ENCODE data around the gene TBL3. TPM values are rescaled to one million over a fixed set of nuclear protein-coding genes. Genes with fewer than 3 reads are reported as not detected.

TBL3 gene
- total and polyA plus RNA-seq, 9 of the 15 experiments (the other 6 are each of a cell fraction or from before 2014, with no cell fraction given), result 0.97 to 117 (median 24.5) TPM

GRCh38 chr16:1971796-1972489 lies at the start of gene TBL3 (continued):
- TF ChIP-seq, protein P1, sequence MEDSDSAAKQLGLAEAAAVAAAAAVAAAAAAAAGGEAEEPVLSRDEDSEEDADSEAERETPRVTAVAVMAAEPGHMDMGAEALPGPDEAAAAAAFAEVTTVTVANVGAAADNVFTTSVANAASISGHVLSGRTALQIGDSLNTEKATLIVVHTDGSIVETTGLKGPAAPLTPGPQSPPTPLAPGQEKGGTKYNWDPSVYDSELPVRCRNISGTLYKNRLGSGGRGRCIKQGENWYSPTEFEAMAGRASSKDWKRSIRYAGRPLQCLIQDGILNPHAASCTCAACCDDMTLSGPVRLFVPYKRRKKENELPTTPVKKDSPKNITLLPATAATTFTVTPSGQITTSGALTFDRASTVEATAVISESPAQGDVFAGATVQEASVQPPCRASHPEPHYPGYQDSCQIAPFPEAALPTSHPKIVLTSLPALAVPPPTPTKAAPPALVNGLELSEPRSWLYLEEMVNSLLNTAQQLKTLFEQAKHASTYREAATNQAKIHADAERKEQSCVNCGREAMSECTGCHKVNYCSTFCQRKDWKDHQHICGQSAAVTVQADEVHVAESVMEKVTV (CRISPR knock-in tag; IDR thresholded peaks at IDR 0.05), result peak; percentile 27; the same call in 1 of the 2 replicates
- TF ChIP-seq TAF1 (IDR thresholded peaks at IDR 0.05; ENCODE audit: control insufficient read depth, extremely low read depth, insufficient read depth, low read length, severe bottlenecking) (peak; percentile 90), SRSF1 (IDR thresholded peaks at IDR 0.05; ENCODE audit: low read depth, low read length) (no peak), NBN (IDR thresholded peaks at IDR 0.05; ENCODE audit: low read depth) (peak; percentile 93), ZNF175 (CRISPR knock-in tag; IDR thresholded peaks at IDR 0.05; ENCODE audit: low read depth) (no peak), ZBTB17 (CRISPR knock-in tag; IDR thresholded peaks at IDR 0.05) (peak; percentile 87), LCOR (CRISPR knock-in tag; IDR thresholded peaks at IDR 0.05) (peak; percentile 92), FOXA1 (IDR thresholded peaks at IDR 0.05; ENCODE audit: borderline replicate concordance) (no peak), ZNF395 (CRISPR knock-in tag; IDR thresholded peaks at IDR 0.05) (peak; percentile 72; the same call in 1 of the 2 replicates), CC2D1A (IDR thresholded peaks at IDR 0.05) (no peak), ZNF165 (CRISPR knock-in tag; IDR thresholded peaks at IDR 0.05; ENCODE audit: borderline replicate concordance) (no peak), CBFA2T2 (conservative IDR thresholded peaks at IDR 0.05) (no peak), ZNF551 (CRISPR knock-in tag; IDR thresholded peaks at IDR 0.05) (no peak), HMG20A (CRISPR knock-in tag; conservative IDR thresholded peaks at IDR 0.05) (no peak), MCM3 (IDR thresholded peaks at IDR 0.05) (no peak), RAD21 (CRISPR knock-in tag; conservative IDR thresholded peaks at IDR 0.05 in 1 of 2, IDR thresholded peaks at IDR 0.05 in 1 of 2) (no peak; a peak in 1 of 4 replicates)
- TF ChIP-seq, protein P2, sequence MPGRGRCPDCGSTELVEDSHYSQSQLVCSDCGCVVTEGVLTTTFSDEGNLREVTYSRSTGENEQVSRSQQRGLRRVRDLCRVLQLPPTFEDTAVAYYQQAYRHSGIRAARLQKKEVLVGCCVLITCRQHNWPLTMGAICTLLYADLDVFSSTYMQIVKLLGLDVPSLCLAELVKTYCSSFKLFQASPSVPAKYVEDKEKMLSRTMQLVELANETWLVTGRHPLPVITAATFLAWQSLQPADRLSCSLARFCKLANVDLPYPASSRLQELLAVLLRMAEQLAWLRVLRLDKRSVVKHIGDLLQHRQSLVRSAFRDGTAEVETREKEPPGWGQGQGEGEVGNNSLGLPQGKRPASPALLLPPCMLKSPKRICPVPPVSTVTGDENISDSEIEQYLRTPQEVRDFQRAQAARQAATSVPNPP (IDR thresholded peaks at IDR 0.05; ENCODE audit: borderline replicate concordance, insufficient read depth, insufficient read length), result no peak
- TF ChIP-seq, protein P3, sequence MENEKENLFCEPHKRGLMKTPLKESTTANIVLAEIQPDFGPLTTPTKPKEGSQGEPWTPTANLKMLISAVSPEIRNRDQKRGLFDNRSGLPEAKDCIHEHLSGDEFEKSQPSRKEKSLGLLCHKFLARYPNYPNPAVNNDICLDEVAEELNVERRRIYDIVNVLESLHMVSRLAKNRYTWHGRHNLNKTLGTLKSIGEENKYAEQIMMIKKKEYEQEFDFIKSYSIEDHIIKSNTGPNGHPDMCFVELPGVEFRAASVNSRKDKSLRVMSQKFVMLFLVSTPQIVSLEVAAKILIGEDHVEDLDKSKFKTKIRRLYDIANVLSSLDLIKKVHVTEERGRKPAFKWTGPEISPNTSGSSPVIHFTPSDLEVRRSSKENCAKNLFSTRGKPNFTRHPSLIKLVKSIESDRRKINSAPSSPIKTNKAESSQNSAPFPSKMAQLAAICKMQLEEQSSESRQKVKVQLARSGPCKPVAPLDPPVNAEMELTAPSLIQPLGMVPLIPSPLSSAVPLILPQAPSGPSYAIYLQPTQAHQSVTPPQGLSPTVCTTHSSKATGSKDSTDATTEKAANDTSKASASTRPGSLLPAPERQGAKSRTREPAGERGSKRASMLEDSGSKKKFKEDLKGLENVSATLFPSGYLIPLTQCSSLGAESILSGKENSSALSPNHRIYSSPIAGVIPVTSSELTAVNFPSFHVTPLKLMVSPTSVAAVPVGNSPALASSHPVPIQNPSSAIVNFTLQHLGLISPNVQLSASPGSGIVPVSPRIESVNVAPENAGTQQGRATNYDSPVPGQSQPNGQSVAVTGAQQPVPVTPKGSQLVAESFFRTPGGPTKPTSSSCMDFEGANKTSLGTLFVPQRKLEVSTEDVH (IDR thresholded peaks at IDR 0.05; ENCODE audit: low read depth, partially characterized antibody), result peak; percentile 98
